Breast epithelium (tissue), 3 donors: ENCODE measurements around the gene TRAIP.

Experiments
- POLR2A ChIP-seq: fragments of 450-650 bp; IDR thresholded peaks from one replicate; pipeline ENCODE4 v1.6.1; 2016; ENCODE audit warnings: antibody characterized with exemption, mild to moderate bottlenecking, moderate library complexity
- TF ChIP-seq, protein P1 (sequence below), 3 donors: fragments of 450-650 bp; IDR thresholded peaks; one replicate each; pipeline ENCODE4 v1.5.1; 2016 to 2017; ENCODE audit warnings: antibody characterized with exemption in 3 of 3, mild to moderate bottlenecking in 3 of 3, moderate library complexity in 3 of 3

DNA sequence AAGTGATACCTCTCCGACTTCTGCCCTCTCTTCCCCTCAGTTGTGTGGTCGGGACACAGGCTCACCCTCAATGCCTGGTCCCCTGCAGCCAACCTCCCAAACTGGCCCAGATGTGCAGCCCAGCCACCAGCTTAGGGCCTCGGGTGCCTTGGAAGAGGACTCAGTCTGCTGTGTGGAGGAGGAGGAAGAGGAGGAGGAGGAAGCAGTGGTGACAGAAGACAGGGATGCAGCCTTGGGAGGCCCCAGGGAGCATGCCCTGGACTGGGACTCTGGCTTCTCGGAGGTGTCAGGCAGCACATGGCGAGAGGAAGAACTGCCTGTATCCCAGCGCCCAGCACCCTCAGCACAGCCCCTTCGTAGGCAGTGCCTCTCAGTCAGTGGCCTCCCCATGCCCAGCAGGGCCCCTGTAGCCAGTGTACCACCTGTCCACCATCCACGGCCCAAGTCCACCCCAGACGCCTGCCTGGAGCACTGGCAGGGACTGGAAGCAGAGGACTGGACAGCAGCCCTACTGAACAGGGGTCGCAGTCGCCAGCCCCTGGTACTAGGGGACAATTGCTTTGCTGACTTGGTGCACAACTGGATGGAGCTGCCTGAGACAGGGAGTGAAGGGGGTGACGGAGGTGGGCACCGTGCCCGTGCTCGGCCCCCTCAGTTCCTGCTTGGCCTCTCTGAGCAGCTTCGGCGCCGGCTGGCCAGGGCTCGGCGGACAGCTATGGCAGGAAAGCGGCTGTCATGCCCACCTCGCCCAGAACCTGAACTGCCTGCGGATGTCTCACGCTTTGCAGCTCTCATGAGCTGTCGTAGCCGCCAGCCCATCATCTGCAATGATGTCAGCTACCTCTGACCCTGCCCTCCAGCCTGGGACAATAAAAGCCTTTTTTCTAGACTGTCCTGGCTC, 52.0 kb downstream of the TRAIP start:
- TF ChIP-seq, protein P1, sequence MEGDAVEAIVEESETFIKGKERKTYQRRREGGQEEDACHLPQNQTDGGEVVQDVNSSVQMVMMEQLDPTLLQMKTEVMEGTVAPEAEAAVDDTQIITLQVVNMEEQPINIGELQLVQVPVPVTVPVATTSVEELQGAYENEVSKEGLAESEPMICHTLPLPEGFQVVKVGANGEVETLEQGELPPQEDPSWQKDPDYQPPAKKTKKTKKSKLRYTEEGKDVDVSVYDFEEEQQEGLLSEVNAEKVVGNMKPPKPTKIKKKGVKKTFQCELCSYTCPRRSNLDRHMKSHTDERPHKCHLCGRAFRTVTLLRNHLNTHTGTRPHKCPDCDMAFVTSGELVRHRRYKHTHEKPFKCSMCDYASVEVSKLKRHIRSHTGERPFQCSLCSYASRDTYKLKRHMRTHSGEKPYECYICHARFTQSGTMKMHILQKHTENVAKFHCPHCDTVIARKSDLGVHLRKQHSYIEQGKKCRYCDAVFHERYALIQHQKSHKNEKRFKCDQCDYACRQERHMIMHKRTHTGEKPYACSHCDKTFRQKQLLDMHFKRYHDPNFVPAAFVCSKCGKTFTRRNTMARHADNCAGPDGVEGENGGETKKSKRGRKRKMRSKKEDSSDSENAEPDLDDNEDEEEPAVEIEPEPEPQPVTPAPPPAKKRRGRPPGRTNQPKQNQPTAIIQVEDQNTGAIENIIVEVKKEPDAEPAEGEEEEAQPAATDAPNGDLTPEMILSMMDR (IDR thresholded peaks at IDR 0.05), result no peak
- no peak for TF ChIP-seq POLR2A
